ENCODE data around the gene ANKRD33B.
"Not testable (repeated sequence)": the region's sequence is repeated elsewhere in the genome, so short reads cannot be mapped to it uniquely, and the experiment has no call there.

ANKRD33B gene

DNA sequence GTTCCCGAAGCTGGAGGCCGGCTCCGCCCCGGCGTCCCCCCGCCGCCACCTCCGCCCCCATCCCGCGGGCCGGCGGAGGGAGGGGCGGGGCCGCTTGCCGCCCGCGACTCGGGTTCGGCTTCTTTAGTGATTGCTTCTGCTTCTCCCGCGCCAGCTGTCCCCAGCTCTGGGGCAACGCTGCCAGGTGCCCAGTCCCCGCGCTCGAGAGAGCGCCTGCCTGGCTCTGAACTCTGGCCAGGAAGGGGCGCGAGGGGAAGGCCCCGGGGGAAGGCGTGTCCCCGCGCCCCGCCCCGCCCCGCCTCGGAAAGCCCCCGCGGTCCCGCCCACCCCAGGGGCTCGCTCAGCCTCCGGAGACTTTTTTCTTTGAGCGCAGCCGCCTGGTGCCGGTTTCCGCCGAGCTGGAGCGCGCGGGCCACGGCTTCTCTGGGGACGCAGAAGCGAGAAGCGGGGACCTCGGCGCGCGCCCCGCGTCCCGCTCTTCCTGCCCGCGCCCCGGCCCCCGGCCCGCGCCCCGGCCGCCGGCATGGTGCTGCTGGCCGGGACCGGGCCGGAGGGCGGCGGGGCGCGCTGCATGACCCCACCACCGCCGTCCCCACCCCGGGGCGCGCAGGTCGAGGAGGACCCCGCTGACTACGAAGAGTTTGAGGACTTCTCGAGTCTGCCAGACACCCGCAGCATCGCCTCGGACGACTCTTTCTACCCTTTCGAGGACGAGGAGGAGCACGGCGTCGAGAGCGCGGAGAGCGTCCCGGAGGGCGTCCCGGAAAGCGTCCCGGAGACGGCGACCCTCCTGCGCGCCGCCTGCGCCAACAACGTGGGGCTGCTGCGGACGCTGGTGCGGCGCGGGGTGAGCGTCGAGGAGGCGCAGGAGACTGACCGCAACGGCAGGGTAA, at the start of gene ANKRD33B:
Gene ANKRD33B (plus strand): TSS at position 126 of the 893 bp plus-strand sequence. CDS start 398 bp downstream, at position 524.
- TF ChIP-seq, protein P1, sequence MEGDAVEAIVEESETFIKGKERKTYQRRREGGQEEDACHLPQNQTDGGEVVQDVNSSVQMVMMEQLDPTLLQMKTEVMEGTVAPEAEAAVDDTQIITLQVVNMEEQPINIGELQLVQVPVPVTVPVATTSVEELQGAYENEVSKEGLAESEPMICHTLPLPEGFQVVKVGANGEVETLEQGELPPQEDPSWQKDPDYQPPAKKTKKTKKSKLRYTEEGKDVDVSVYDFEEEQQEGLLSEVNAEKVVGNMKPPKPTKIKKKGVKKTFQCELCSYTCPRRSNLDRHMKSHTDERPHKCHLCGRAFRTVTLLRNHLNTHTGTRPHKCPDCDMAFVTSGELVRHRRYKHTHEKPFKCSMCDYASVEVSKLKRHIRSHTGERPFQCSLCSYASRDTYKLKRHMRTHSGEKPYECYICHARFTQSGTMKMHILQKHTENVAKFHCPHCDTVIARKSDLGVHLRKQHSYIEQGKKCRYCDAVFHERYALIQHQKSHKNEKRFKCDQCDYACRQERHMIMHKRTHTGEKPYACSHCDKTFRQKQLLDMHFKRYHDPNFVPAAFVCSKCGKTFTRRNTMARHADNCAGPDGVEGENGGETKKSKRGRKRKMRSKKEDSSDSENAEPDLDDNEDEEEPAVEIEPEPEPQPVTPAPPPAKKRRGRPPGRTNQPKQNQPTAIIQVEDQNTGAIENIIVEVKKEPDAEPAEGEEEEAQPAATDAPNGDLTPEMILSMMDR (IDR thresholded peaks at IDR 0.05; ENCODE audit: control extremely low read depth, extremely low read depth, low read depth, missing control alignments), result no peak
- POLR2A ChIA-PET, result interaction anchor here (0.7 to 1.4 kb wide), 5 partner anchors 13 to 197 kb away, joined by 3 to 7 read pairs (median 3); no protein-coding TSS in a partner anchor
- CTCF ChIA-PET, result no interaction called here
- peak; percentile 92 for DNase-seq (ENCODE audit: extremely low spot score)

DNA sequence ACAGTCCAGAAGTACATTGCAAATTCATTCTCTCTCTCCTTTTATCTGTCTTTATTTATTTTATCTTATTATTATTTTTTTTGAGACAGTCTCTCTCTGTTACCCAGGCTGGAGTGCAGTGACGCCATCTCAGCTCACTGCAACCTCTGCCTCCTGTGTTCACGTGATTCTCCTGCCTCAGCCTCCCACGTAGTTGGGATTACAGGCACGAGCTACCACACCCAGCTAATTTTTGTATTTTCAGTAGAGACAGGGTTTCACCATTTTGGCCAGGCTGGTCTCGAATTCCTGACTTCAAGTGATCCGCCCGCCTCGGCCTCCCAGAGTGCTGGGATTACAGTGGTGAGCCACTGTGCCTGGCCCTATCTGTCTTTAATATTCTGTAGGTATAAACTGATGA, 49.3 kb upstream of the ANKRD33B start:
- CTCF ChIA-PET; DNase-seq (ENCODE audit: extremely low spot score); POLR2A ChIA-PET: not testable (repeated sequence)

DNA sequence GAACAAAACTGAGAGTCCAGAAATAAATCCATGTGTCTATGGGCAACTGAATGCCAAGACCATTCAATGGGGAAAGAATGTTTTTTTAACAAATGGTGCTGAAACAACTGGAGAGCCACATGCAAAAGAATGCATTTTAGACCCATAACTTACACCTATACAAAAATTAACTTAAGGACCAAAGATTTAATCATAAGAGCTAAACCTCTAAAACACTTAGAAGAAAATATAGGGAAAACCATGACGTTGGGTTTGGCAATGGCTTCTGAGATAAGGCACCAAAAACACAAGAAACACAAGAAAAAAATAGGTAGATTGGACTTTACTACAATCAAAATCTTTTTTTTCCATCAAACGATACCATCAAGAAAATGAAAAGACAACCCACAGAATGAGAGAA, 48.4 kb upstream of the ANKRD33B start:
- no peak for DNase-seq (ENCODE audit: extremely low spot score)
- ChIA-PET POLR2A (no interaction called here), CTCF (interaction anchor here (1.2 kb wide), 1 partner anchor 14 kb away, joined by 3 read pairs; no protein-coding TSS in a partner anchor)
- TF ChIP-seq, protein P1 (IDR thresholded peaks at IDR 0.05; ENCODE audit: control extremely low read depth, extremely low read depth, low read depth, missing control alignments), result no peak

- CTCF ChIA-PET, result interaction anchor here (1.7 to 2.2 kb wide), 2 partner anchors 10 to 29 kb away, joined by 4 to 5 read pairs; no protein-coding TSS in a partner anchor
- DNase-seq (ENCODE audit: extremely low spot score), result no peak
- TF ChIP-seq, protein P1 (IDR thresholded peaks at IDR 0.05; ENCODE audit: control extremely low read depth, extremely low read depth, low read depth, missing control alignments), result no peak
- POLR2A ChIA-PET, result no interaction called here
Observed at GRCh38 chr5:10518347-10518746, 45.5 kb upstream of the ANKRD33B start.

DNA sequence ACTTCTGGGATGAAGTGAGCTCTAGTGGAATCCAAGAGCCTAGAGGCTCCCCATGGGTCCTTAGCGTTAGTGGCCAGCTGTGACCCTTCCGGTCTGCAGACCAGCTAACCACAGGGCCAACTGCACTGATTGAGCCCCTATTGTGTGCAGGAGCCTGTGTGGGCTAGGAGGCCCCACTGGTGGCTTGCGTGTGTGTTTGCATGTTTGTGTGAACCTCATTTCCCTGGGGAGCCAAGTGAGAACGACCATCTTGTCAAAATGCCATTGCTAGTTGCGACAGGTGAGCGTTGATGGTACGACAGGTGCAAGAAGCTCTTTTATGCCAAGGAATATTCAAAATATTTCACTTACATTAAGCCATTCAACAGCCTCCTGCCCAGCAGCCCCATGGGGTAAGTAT, 44.1 kb upstream of the ANKRD33B start:
- TF ChIP-seq, protein P1 (IDR thresholded peaks at IDR 0.05; ENCODE audit: control extremely low read depth, extremely low read depth, low read depth, missing control alignments), result no peak
- ChIA-PET CTCF (interaction anchor here (1.2 to 2.4 kb wide), 4 partner anchors 15 to 170 kb away, joined by 3 to 6 read pairs (median 4); no protein-coding TSS in a partner anchor), POLR2A (interaction anchor here (0.7 kb wide), 1 partner anchor 167 kb away, joined by 3 read pairs; no protein-coding TSS in a partner anchor)
- DNase-seq (ENCODE audit: extremely low spot score), result no peak

- ChIA-PET POLR2A (no interaction called here), CTCF (interaction anchor here (2.1 to 2.4 kb wide), 2 partner anchors 14 to 23 kb away, joined by 5 to 6 read pairs; no protein-coding TSS in a partner anchor)
- TF ChIP-seq, protein P1 (IDR thresholded peaks at IDR 0.05; ENCODE audit: control extremely low read depth, extremely low read depth, low read depth, missing control alignments), result no peak
- DNase-seq (ENCODE audit: extremely low spot score), result no peak
Observed at GRCh38 chr5:10520706-10521105, 43.2 kb upstream of the ANKRD33B start.
